Measurements from ENCODE around the gene MAGEC1. TPM values are rescaled to one million over a fixed set of nuclear protein-coding genes. Genes with fewer than 3 reads are reported as not detected.
A peak's percentile ranks its signal among the peaks of the same experiment; 100 is the strongest.

MAGEC1 gene
- total and polyA plus RNA-seq, 8 donors = not detected

DNA sequence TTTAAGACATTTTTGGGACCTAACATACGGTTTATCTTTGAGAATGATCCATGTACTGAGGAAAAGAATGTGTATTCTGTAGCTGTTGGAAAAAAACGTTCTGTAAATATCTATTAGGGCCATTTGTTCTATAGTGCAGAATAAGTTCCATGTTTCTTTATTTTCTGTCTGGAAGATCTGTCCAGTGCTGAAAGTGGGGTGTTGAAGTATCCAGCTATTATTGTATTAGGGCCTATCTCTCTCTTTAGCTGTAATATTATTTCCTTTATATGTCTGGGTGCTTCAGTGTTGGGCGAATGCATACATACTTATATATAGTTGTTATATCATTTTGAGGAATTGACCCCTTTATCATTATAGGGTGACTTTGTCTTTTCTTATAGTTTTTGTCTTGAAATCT, 24.7 kb downstream of the MAGEC1 start:
- H3K27ac ChIP-seq = no peak overlapping the region
- DNase-seq (no peak), ATAC-seq (no peak)
- no peaks in the 10 kb centered on the region for H3K4me1 ChIP-seq
- no peak overlapping the region for H3K4me3 ChIP-seq
- TF ChIP-seq, protein P1, sequence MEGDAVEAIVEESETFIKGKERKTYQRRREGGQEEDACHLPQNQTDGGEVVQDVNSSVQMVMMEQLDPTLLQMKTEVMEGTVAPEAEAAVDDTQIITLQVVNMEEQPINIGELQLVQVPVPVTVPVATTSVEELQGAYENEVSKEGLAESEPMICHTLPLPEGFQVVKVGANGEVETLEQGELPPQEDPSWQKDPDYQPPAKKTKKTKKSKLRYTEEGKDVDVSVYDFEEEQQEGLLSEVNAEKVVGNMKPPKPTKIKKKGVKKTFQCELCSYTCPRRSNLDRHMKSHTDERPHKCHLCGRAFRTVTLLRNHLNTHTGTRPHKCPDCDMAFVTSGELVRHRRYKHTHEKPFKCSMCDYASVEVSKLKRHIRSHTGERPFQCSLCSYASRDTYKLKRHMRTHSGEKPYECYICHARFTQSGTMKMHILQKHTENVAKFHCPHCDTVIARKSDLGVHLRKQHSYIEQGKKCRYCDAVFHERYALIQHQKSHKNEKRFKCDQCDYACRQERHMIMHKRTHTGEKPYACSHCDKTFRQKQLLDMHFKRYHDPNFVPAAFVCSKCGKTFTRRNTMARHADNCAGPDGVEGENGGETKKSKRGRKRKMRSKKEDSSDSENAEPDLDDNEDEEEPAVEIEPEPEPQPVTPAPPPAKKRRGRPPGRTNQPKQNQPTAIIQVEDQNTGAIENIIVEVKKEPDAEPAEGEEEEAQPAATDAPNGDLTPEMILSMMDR (IDR thresholded peaks at IDR 0.05) = no peak
- H3K27me3 ChIP-seq = no peaks in the 10 kb centered on the region
- no peaks in the 10 kb centered on the region for H3K36me3 ChIP-seq
- no peaks in the 10 kb centered on the region for H3K9me3 ChIP-seq
- intact Hi-C loops (cut with DNase I) = no loop called here

DNA sequence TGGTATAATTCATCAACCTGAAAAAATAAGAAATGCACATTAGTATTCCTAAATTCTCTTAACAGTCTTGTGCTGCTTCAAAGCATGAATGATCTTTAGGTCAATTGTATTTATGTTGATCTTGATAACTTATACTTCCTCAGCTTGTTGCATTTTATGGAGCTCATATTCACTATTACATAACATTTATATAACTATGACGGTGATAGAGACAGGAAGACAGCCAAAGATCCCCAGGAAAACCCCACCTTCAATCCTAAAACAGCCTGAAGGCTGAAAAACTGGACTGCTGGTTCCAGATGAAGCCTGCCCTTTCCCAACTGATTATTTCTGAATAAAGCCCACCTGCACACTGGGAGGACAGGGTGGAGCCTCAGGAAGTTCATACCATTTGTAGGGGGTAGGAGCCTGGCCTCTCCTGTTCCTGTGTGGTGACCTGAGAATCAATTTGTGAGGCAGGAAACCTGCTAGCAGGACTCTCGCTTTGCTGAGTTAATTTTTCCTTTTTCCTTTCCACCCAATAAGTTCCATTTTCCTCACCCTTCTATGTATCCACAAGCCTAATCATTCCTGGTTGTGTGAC, 30.5 kb downstream of the MAGEC1 start:
- ATAC-seq (no peak), DNase-seq (no peak)
- H3K9me3 ChIP-seq = no peaks in the 10 kb centered on the region
- no peaks in the 10 kb centered on the region for H3K4me1 ChIP-seq
- intact Hi-C loops (cut with DNase I) = no loop called here
- no peak overlapping the region for H3K4me3 ChIP-seq
- TF ChIP-seq, protein P1 (IDR thresholded peaks at IDR 0.05) = no peak
- no peaks in the 10 kb centered on the region for H3K27me3 ChIP-seq
- no peaks in the 10 kb centered on the region for H3K36me3 ChIP-seq
- no peak overlapping the region for H3K27ac ChIP-seq

- intact Hi-C loops (cut with DNase I) = no loop called here
- Histone ChIP-seq H3K27ac (no peak overlapping the region), H3K36me3 (no peaks in the 10 kb centered on the region), H3K4me3 (no peak overlapping the region), H3K4me1 (no peaks in the 10 kb centered on the region), H3K27me3 (no peaks in the 10 kb centered on the region), H3K9me3 (no peaks in the 10 kb centered on the region)
- ATAC-seq (peak; percentile 33), DNase-seq (no peak)
- TF ChIP-seq, protein P1 (IDR thresholded peaks at IDR 0.05) = no peak
Measured at GRCh38 chrX:141935645-141936044, 32.0 kb downstream of the MAGEC1 start.

DNA sequence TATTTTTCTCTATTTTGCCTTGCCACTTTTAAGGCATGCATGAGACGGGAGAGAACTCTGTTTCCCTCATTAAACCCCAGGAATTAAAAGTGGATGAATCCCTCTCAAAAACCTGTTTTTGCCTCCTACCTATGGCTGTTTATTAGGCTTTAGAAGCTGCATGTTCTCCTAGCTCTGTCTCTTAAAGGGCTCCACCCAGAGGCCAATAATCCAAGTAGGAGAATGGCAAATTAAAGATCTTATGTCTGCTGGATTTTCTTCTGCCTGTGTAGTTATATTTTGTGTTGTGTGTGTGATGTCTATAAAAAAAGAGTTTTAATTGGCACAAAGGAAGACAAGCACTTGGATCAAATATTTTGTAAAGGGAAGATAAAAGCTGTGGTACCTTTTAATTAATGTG, 32.4 kb downstream of the MAGEC1 start:
- Histone ChIP-seq H3K9me3 (no peaks in the 10 kb centered on the region), H3K4me3 (no peak overlapping the region), H3K27me3 (no peaks in the 10 kb centered on the region), H3K36me3 (no peaks in the 10 kb centered on the region), H3K27ac (no peak overlapping the region), H3K4me1 (no peaks in the 10 kb centered on the region)
- ATAC-seq (no peak), DNase-seq (no peak)
- TF ChIP-seq, protein P1 (IDR thresholded peaks at IDR 0.05) = no peak
- intact Hi-C loops (cut with DNase I) = no loop called here

DNA sequence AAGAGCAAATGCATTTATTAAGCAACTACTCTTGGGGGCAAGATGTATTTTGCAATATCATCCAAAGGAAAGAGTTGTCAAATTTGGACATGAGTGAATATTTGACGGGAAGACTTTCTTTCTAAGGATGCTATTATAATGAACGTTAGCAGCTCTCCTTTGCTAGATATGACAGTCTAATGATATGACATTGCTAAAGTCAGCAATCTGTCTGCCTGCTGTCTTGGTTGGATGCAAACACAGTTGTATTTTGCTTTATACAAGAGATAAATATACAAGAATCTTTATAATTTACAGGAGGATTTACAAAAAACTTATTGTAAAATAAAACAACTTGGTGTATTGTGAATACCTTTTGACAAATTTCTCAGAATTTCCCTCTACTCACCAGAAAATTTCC, 37.5 kb downstream of the MAGEC1 start:
- Histone ChIP-seq H3K27ac (no peak overlapping the region), H3K4me3 (no peak overlapping the region), H3K4me1 (no peaks in the 10 kb centered on the region), H3K9me3 (no peaks in the 10 kb centered on the region), H3K36me3 (no peaks in the 10 kb centered on the region), H3K27me3 (no peaks in the 10 kb centered on the region)
- no peak for DNase-seq
- TF ChIP-seq, protein P1 (IDR thresholded peaks at IDR 0.05) = no peak
- no peak for ATAC-seq
- intact Hi-C loops (cut with DNase I) = no loop called here

Measured in left lung (tissue), 10 donors.